ENCODE measurements around the gene EGFLAM.

The EGFLAM gene

DNA sequence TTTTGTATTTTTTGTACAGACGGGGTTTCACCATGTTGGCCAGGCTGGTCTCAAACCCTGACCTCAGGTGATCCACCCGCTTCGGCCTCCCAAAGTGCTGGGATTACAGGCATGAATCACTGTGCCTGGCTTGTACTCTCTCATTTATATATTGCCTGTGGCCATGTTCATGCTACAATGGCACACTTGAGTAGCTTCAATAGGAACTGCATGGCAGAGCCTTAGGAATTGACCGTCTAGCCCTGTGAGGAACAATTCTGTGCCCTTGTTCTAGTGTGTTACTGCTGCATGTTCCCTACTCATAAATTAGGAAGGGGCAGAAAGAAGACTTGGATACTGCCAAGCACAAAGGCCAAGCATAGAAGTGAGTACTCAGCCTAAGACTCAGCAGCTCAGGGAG is 193.8 kb downstream of the EGFLAM start:
- H3K27me3 ChIP-seq (ENCODE audit: insufficient read depth, low read depth) = peaks cover 65% of the 10 kb centered on the region

DNA sequence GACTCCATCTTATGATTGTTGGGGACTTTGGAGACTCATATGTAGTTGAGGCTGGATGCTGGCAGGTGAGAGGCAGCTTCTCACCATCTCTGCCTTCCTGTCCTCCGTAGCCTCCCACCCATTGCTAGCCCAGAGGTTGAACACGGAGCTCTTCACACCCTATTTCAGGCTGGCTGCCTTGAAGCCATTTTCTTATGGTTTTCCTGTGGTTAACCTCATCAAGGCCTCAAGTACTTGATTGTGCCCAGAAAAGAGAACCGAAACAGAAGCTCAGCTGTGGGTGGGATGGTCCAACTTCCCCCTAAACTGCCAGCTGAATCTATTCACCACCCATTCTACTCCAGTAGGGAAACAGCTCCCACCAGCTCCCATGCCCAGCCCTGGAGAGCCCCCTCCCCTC is 195.1 kb downstream of the EGFLAM start:
- Histone ChIP-seq H3K9ac (no peak overlapping the region), H3K79me2 (ENCODE audit: insufficient read depth, low read depth) (no peaks in the 10 kb centered on the region), H2AFZ (ENCODE audit: low read depth) (no peak overlapping the region), H3K4me2 (peak overlapping the region; percentile 67), H3K27ac (no peak overlapping the region), H3K27me3 (ENCODE audit: insufficient read depth, low read depth) (peaks cover 62% of the 10 kb centered on the region), H4K20me1 (ENCODE audit: insufficient read depth) (no peaks in the 10 kb centered on the region), H3K4me1 (ENCODE audit: low read depth, poor library complexity, severe bottlenecking) (peaks cover 21% of the 10 kb centered on the region), H3K4me3 (IDR thresholded peaks at IDR 0.05; ENCODE audit: insufficient read depth, low read depth, low read length) (no peak overlapping the region), H3K36me3 (ENCODE audit: insufficient read depth) (no peaks in the 10 kb centered on the region)
- TF ChIP-seq, protein P1, sequence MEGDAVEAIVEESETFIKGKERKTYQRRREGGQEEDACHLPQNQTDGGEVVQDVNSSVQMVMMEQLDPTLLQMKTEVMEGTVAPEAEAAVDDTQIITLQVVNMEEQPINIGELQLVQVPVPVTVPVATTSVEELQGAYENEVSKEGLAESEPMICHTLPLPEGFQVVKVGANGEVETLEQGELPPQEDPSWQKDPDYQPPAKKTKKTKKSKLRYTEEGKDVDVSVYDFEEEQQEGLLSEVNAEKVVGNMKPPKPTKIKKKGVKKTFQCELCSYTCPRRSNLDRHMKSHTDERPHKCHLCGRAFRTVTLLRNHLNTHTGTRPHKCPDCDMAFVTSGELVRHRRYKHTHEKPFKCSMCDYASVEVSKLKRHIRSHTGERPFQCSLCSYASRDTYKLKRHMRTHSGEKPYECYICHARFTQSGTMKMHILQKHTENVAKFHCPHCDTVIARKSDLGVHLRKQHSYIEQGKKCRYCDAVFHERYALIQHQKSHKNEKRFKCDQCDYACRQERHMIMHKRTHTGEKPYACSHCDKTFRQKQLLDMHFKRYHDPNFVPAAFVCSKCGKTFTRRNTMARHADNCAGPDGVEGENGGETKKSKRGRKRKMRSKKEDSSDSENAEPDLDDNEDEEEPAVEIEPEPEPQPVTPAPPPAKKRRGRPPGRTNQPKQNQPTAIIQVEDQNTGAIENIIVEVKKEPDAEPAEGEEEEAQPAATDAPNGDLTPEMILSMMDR (conservative IDR thresholded peaks at IDR 0.05; ENCODE audit: low read depth, low read length) = no peak

More for the DNA sequence above, 193.8 kb downstream of the EGFLAM start:
- TF ChIP-seq, protein P1 (conservative IDR thresholded peaks at IDR 0.05; ENCODE audit: low read depth, low read length) = no peak
- Histone ChIP-seq H4K20me1 (ENCODE audit: insufficient read depth) (no peaks in the 10 kb centered on the region), H3K9ac (no peak overlapping the region), H2AFZ (ENCODE audit: low read depth) (no peak overlapping the region), H3K36me3 (ENCODE audit: insufficient read depth) (no peaks in the 10 kb centered on the region), H3K4me1 (ENCODE audit: low read depth, poor library complexity, severe bottlenecking) (peaks cover 21% of the 10 kb centered on the region), H3K4me3 (IDR thresholded peaks at IDR 0.05; ENCODE audit: insufficient read depth, low read depth, low read length) (no peak overlapping the region), H3K79me2 (ENCODE audit: insufficient read depth, low read depth) (no peaks in the 10 kb centered on the region), H3K4me2 (no peak overlapping the region), H3K27ac (no peak overlapping the region)

DNA sequence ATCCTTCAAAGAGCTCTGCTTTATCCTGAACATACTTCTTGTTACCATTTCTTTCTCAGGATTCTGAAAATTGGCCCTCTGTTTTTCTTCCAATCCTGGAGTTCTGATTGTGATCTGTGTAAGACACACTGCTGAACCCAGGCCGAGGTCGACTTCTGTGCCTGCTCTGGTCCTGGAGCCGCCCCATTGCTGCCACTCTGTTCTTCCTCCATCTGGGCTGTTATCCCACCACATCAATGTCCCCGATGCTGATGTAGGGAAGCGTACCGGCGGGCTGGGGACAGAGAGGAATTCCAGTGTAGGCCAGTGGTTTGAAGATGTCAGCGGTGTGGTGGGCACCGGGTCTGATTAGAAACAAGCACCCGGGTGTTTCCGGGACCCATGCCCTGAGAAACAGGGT is 195.6 kb downstream of the EGFLAM start:
- Histone ChIP-seq H3K36me3 (ENCODE audit: insufficient read depth) (no peaks in the 10 kb centered on the region), H3K27ac (no peak overlapping the region), H3K9ac (no peak overlapping the region), H4K20me1 (ENCODE audit: insufficient read depth) (no peaks in the 10 kb centered on the region), H3K4me1 (ENCODE audit: low read depth, poor library complexity, severe bottlenecking) (peaks cover 21% of the 10 kb centered on the region), H2AFZ (ENCODE audit: low read depth) (no peak overlapping the region), H3K27me3 (ENCODE audit: insufficient read depth, low read depth) (peaks cover 60% of the 10 kb centered on the region), H3K4me2 (peak overlapping the region; percentile 67), H3K4me3 (IDR thresholded peaks at IDR 0.05; ENCODE audit: insufficient read depth, low read depth, low read length) (no peak overlapping the region), H3K79me2 (ENCODE audit: insufficient read depth, low read depth) (no peaks in the 10 kb centered on the region)
- TF ChIP-seq, protein P1 (conservative IDR thresholded peaks at IDR 0.05; ENCODE audit: low read depth, low read length) = no peak

DNA sequence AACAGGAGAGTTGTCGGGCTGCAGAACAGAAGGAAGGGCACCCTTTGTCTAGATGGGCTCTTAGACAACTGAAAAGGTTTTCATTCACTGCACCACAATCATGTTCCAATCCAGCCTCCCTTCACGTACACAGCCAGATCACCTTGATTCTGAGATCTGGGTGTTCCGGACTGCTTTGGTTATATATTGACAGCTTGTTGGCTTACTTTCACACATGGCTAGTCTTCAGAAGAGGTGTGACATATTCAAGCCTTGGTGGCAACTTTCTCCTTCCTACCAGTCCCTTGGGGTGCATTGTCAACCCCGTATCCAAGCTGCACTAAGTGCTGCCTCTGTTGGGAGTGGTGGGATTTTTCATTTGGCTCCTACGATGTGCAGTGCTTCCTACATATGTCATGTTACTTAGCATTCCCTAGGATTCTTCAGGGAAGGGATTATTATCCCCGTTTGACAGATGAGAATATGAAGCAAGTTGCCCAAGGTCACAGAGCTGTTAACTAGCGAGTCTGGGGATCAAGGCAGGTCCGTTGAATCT is 197.5 kb downstream of the EGFLAM start:
- no peak overlapping the region for H3K9ac ChIP-seq
- H2AFZ ChIP-seq (ENCODE audit: low read depth) = no peak overlapping the region
- H4K20me1 ChIP-seq (ENCODE audit: insufficient read depth) = no peaks in the 10 kb centered on the region
- H3K27me3 ChIP-seq (ENCODE audit: insufficient read depth, low read depth) = peaks cover 50% of the 10 kb centered on the region
- TF ChIP-seq, protein P1 (conservative IDR thresholded peaks at IDR 0.05; ENCODE audit: low read depth, low read length) = no peak
- no peak overlapping the region for H3K4me2 ChIP-seq
- no peak overlapping the region for H3K27ac ChIP-seq
- no peaks in the 10 kb centered on the region for H3K36me3 ChIP-seq (ENCODE audit: insufficient read depth)
- peaks cover 21% of the 10 kb centered on the region for H3K4me1 ChIP-seq (ENCODE audit: low read depth, poor library complexity, severe bottlenecking)
- no peaks in the 10 kb centered on the region for H3K79me2 ChIP-seq (ENCODE audit: insufficient read depth, low read depth)
- no peak overlapping the region for H3K4me3 ChIP-seq (IDR thresholded peaks at IDR 0.05; ENCODE audit: insufficient read depth, low read depth, low read length)

Data from KMS-11 (cell line).